ENCODE results near the gene VLDLR.

VLDLR gene

GRCh38 chr9:2662496-2662895 is 40.9 kb downstream of the VLDLR start:
- H3K4me3 ChIP-seq (ENCODE audit: low read depth, low read length) = no peak overlapping the region

GRCh38 chr9:2663461-2664173 is 42.0 kb downstream of the VLDLR start:
- no peak overlapping the region for H3K4me3 ChIP-seq (ENCODE audit: low read depth, low read length)

GRCh38 chr9:2664174-2665065 is 42.8 kb downstream of the VLDLR start:
- H3K4me3 ChIP-seq (ENCODE audit: low read depth, low read length) = no peak overlapping the region

GRCh38 chr9:2666569-2666968 is 45.0 kb downstream of the VLDLR start:
- H3K4me3 ChIP-seq (ENCODE audit: low read depth, low read length) = no peak overlapping the region

GRCh38 chr9:2673161-2673560 is 51.6 kb downstream of the VLDLR start:
- no peak overlapping the region for H3K4me3 ChIP-seq (ENCODE audit: low read depth, low read length)

GRCh38 chr9:2674141-2674824 is 52.7 kb downstream of the VLDLR start:
- H3K4me3 ChIP-seq (ENCODE audit: low read depth, low read length) = no peak overlapping the region

- H3K4me3 ChIP-seq (ENCODE audit: low read depth, low read length) = no peak overlapping the region
Measured at GRCh38 chr9:2675834-2676233, 54.2 kb downstream of the VLDLR start.

- H3K4me3 ChIP-seq (ENCODE audit: low read depth, low read length) = no peak overlapping the region
Measured at GRCh38 chr9:2676466-2676865, 54.9 kb downstream of the VLDLR start.

- H3K4me3 ChIP-seq (ENCODE audit: low read depth, low read length) = no peak overlapping the region
Measured at GRCh38 chr9:2677915-2678889, 56.6 kb downstream of the VLDLR start.

GRCh38 chr9:2679011-2679410 is 57.4 kb downstream of the VLDLR start:
- H3K4me3 ChIP-seq (ENCODE audit: low read depth, low read length) = no peak overlapping the region

- no peak overlapping the region for H3K4me3 ChIP-seq (ENCODE audit: low read depth, low read length)
Measured at GRCh38 chr9:2681981-2682380, 60.4 kb downstream of the VLDLR start.

- H3K4me3 ChIP-seq (ENCODE audit: low read depth, low read length) = no peak overlapping the region
Measured at GRCh38 chr9:2686911-2687310, 65.3 kb downstream of the VLDLR start.

GRCh38 chr9:2688636-2689035 is 67.0 kb downstream of the VLDLR start:
- H3K4me3 ChIP-seq (ENCODE audit: low read depth, low read length) = no peak overlapping the region

GRCh38 chr9:2691212-2691611 is 69.6 kb downstream of the VLDLR start:
- H3K4me3 ChIP-seq (ENCODE audit: low read depth, low read length) = no peak overlapping the region

- no peak overlapping the region for H3K4me3 ChIP-seq (ENCODE audit: low read depth, low read length)
Measured at GRCh38 chr9:2691626-2692025, 70.0 kb downstream of the VLDLR start.

GRCh38 chr9:2693056-2693455 is 71.5 kb downstream of the VLDLR start:
- no peak overlapping the region for H3K4me3 ChIP-seq (ENCODE audit: low read depth, low read length)

GRCh38 chr9:2697492-2697891 is 75.9 kb downstream of the VLDLR start:
- H3K4me3 ChIP-seq (ENCODE audit: low read depth, low read length) = no peak overlapping the region

GRCh38 chr9:2700398-2700797 is 78.8 kb downstream of the VLDLR start:
- no peak overlapping the region for H3K4me3 ChIP-seq (ENCODE audit: low read depth, low read length)

- no peak overlapping the region for H3K4me3 ChIP-seq (ENCODE audit: low read depth, low read length)
Measured at GRCh38 chr9:2700909-2701550, 79.4 kb downstream of the VLDLR start.

- H3K4me3 ChIP-seq (ENCODE audit: low read depth, low read length) = no peak overlapping the region
Measured at GRCh38 chr9:2704504-2704903, 82.9 kb downstream of the VLDLR start.

All from iPS-11a (cell line).